ENCODE data around the gene RAB11FIP4.
A peak's percentile ranks its signal among the peaks of the same experiment; 100 is the strongest.

Gene RAB11FIP4

DNA sequence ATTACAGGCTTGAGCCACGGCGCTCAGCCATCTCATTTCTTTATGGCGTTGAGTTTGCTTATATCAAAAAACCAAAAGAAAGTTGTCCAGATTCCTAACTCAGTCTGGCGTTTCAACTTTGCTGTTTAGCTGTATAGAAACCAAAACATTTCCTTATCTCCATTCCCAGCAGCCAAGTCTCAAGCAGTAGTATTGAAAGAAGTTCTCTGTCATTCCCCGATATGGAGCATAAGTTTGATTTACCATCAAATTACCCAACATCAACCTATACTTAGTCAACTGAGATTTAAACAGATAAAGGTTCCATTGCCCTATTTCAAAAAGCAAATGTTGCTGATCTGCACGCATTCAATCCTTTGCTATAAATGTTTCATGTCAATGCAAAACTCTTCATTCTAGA lies 27.5 kb upstream of the RAB11FIP4 start:
- TF ChIP-seq, protein P1, sequence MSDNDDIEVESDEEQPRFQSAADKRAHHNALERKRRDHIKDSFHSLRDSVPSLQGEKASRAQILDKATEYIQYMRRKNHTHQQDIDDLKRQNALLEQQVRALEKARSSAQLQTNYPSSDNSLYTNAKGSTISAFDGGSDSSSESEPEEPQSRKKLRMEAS (IDR thresholded peaks at IDR 0.05; ENCODE audit: low read depth, low read length), result no peak
- TF ChIP-seq, protein P2, sequence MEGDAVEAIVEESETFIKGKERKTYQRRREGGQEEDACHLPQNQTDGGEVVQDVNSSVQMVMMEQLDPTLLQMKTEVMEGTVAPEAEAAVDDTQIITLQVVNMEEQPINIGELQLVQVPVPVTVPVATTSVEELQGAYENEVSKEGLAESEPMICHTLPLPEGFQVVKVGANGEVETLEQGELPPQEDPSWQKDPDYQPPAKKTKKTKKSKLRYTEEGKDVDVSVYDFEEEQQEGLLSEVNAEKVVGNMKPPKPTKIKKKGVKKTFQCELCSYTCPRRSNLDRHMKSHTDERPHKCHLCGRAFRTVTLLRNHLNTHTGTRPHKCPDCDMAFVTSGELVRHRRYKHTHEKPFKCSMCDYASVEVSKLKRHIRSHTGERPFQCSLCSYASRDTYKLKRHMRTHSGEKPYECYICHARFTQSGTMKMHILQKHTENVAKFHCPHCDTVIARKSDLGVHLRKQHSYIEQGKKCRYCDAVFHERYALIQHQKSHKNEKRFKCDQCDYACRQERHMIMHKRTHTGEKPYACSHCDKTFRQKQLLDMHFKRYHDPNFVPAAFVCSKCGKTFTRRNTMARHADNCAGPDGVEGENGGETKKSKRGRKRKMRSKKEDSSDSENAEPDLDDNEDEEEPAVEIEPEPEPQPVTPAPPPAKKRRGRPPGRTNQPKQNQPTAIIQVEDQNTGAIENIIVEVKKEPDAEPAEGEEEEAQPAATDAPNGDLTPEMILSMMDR (IDR thresholded peaks at IDR 0.05; ENCODE audit: low read depth, low read length), result no peak
- TF ChIP-seq MYC (IDR thresholded peaks at IDR 0.05; ENCODE audit: low read depth, low read length) (no peak), POLR2A (IDR thresholded peaks at IDR 0.05; ENCODE audit: extremely low read depth, insufficient read length) (no peak)
- no peak for DNase-seq (ENCODE audit: low read depth)
- no peak overlapping the region for H3K4me3 ChIP-seq (ENCODE audit: low read depth, low read length)

DNA sequence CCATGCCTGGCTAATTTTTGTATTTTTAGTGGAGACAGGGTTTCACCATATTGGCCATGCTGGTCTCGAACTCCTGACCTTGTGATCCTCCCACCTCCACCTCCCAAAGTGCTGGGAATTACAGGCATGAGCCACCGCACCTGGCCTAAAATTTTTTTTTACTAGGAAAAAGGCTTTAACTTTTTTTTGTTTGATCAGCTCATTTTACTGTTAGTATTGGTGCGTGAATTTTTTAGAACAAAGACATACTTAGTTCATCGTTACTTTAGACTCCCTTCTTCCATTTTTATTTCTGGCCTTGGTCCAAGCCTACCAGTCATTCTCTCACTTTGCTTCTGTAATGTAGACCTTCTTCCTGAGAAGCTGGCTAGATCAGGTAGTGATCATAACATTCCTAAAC lies 25.4 kb upstream of the RAB11FIP4 start:
- DNase-seq (ENCODE audit: low read depth), result no peak
- TF ChIP-seq, protein P2 (IDR thresholded peaks at IDR 0.05; ENCODE audit: low read depth, low read length), result no peak
- no peak for TF ChIP-seq MYC (IDR thresholded peaks at IDR 0.05; ENCODE audit: low read depth, low read length)
- H3K4me3 ChIP-seq (ENCODE audit: low read depth, low read length), result no peak overlapping the region

DNA sequence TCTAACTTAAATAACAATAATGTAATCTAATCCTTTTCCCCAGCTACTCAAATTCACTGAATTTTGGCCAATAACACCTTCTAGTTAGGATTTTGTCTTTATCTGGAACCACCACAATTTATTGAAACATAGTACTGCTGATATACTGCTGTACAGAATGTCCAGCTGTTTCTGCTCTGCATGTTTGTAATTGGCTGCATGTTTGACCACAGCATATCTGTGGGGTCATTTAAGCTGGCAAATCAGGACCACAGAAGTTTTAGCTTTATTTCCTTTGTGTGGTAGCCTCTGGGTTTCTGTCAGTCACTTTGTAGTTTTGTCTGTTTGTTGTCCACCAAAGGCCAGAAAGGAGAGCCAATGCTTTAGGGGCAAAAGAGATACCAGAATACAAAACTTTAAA lies 22.2 kb upstream of the RAB11FIP4 start:
- no peak overlapping the region for H3K4me3 ChIP-seq (ENCODE audit: low read depth, low read length)
- no peak for DNase-seq (ENCODE audit: low read depth)
- TF ChIP-seq MYC (IDR thresholded peaks at IDR 0.05; ENCODE audit: low read depth, low read length) (no peak), POLR2A (IDR thresholded peaks at IDR 0.05; ENCODE audit: extremely low read depth, insufficient read length) (no peak)
- TF ChIP-seq, protein P1 (IDR thresholded peaks at IDR 0.05; ENCODE audit: low read depth, low read length), result no peak
- TF ChIP-seq, protein P2 (IDR thresholded peaks at IDR 0.05; ENCODE audit: low read depth, low read length), result no peak

- peak; percentile 46 for DNase-seq (ENCODE audit: low read depth)
- no peak overlapping the region for H3K4me3 ChIP-seq (ENCODE audit: low read depth, low read length)
These were observed 19.9 kb upstream of the RAB11FIP4 start for GRCh38 chr17:31371511-31372097.

GRCh38 chr17:31373150-31374093 lies 18.1 kb upstream of the RAB11FIP4 start:
- no peak for TF ChIP-seq POLR2A (IDR thresholded peaks at IDR 0.05; ENCODE audit: extremely low read depth, insufficient read length)
- TF ChIP-seq, protein P1 (IDR thresholded peaks at IDR 0.05; ENCODE audit: low read depth, low read length), result no peak
- TF ChIP-seq, protein P2 (IDR thresholded peaks at IDR 0.05; ENCODE audit: low read depth, low read length), result peak; percentile 54
- no peak overlapping the region for H3K4me3 ChIP-seq (ENCODE audit: low read depth, low read length)
- DNase-seq (ENCODE audit: low read depth), result peak; percentile 79

More at GRCh38 chr17:31371511-31372097, 19.9 kb upstream of the RAB11FIP4 start:
- TF ChIP-seq, protein P2 (IDR thresholded peaks at IDR 0.05; ENCODE audit: low read depth, low read length), result no peak
- TF ChIP-seq MYC (IDR thresholded peaks at IDR 0.05; ENCODE audit: low read depth, low read length), result peak; percentile 59
- TF ChIP-seq, protein P1 (IDR thresholded peaks at IDR 0.05; ENCODE audit: low read depth, low read length), result peak; percentile 88

Measured in NB4 (cell line).